Activated effector memory CD4-positive, alpha-beta T cell treated with anti-CD3 and anti-CD28 coated beads, Interleukin-2, amount 50 U/mL, for 16 hours (primary cell): ENCODE results near the gene SRMS.

Experiments
- DNase-seq: peaks from one replicate; pipeline ENCODE4 v3.0.0-alpha.2; 2020

The SRMS gene

GRCh38 chr20:63498960-63499337 is 48.6 kb downstream of the SRMS start, which contains the start of gene EEF1A2:
EEF1A2 (minus strand) TSS chr20:63499083; CDS start chr20:63497763, 1,320 bp downstream.
- DNase-seq, result peak; percentile 85

GRCh38 chr20:63497946-63498935 is 49.3 kb downstream of the SRMS start:
- no peak for DNase-seq

DNA sequence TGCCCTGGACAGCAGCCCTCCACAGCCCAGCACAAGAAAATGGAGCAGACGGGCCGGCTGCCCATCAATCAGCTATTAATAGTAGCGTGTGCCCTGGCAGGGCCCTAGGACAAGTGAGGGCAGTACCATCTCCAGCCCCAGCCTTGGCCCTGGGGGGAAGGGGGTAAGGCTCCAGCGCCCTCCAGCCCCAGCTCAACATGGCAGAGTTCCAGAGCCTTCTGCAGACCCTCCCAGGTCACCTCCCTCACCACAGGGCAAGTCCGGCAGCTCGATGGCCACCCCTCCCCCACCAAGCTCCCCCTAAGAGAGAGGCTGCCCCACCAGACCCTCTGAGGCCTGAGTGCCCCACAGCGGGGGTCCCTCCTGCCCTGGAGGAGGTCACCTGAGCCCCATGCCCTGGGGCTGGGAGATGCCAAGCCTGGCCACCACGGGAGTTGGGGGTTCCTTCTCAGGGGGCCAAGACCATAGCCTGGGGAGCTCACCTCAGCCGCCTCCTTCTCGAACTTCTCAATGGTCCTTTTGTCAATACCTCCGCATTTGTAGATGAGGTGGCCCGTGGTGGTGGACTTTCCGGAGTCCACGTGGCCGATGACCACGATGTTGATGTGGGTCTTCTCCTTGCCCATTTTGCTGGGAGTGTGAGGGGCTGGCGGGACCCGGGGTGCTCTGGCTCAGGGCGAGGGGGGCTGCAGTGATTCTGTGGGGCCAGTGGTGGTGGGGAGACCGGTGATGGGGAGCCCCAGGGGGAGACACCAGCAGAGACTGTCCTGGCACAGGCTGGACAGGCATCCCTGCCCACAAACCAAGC is 50.2 kb downstream of the SRMS start:
- no peak for DNase-seq

- no peak for DNase-seq
Measured at GRCh38 chr20:63496596-63497120, 50.9 kb downstream of the SRMS start.

GRCh38 chr20:63495741-63496595 is 51.6 kb downstream of the SRMS start:
- peak; percentile 92 for DNase-seq

GRCh38 chr20:63495167-63495720 is 52.3 kb downstream of the SRMS start:
- DNase-seq, result no peak

DNA sequence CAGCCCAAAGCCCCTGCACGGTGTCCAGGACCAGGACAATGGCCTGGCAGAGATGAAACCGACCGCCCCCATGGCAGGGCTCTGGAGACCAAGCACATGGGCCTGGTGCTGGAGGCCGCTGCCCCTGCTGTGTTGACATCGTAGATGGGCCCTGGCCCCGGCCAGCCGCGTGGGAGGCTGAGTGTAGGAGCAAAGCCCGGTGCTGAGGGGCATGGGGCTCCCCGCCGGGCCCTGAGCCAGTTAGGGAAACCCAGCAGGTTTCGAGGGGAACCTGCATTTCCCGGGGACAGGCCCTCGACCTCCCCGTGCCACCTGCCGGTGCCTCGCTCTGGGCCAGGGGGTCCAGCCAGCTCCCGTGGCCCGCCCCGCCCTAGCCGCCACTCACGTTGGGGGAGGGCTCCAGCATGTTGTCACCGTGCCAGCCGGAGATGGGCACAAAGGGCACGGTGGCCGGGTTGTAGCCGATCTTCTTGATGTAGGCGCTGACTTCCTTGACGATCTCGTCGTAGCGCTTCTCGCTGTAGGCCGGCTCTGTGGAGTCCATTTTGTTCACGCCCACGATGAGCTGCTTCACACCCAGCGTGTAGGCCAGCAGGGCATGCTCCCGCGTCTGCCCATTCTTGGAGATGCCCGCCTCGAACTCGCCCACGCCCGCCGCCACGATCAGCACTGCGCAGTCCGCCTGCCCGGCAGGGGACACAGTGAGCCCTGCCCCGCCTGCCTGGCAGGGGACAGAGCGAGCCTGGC is 53.0 kb downstream of the SRMS start:
- DNase-seq, result no peak

- no peak for DNase-seq
Measured at GRCh38 chr20:63494084-63494419, 53.5 kb downstream of the SRMS start.

DNA sequence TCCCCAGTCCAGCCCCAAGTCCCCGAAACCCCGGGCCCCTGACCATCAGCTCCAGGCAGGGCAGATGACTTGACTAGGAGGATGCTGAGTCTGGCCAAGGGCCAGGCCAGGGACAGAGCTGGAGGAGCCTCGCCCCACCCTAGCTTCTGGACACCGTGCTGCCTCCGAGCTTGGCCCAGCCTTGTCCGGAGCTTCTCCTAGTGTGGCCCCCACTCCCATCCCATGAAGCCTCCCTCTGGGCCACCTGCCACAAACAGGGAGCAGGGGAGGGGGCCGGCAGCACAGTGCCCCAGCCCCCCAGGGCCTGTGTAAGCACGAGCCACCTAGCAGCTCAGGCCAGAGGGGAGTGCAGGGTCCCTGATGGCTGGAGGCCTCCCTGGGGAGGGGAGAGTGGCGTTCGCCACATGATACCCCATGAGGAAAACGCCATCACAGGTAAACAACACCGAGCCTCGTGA is 54.0 kb downstream of the SRMS start:
- no peak for DNase-seq

DNA sequence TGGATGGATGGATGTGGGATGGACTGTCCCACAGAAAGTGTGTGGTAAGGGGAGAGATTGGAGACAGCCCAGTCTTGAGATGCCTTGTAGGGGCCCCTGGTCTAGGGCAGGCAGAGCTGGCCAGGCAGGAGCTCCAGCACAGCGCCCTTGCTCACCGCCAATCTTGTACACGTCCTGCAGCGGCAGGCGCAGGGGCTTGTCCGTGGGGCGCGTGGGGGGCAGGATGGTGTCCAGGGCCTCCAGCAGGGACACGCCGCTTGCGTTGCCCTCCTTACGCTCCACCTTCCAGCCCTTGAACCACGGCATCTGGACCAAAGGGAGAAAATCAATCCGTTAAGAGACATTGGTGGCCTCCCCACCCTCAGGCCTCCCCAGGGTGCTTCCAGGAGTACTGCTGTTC is 54.6 kb downstream of the SRMS start:
- DNase-seq, result no peak

- DNase-seq, result no peak
Measured at GRCh38 chr20:63492518-63492917, 55.0 kb downstream of the SRMS start.

DNA sequence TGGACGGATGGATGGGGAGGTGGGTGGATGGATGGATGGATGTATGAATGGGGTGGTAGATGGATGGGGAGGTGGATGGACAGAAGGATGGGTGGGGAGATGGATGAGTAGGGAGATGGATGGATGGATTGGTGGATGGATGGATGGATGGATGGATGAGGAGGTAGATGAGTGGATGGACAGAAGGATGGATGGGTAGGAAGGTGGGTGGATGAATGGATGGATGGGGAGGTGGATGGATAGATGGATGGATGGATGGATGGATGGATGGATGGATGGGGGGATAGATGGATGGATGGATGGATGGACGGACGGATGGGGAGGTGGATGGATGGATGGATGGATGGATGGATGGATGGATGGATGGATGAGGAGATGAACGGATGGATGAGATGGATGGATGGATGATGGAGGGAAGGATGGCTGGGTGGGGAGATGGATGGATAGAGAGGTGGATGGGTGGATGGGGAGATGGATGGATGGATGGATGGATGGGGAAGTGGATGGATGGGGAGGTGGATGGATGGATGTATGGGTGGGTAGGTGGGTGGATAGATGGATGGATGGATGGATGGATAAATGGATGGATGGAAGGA is 55.8 kb downstream of the SRMS start:
- no peak for DNase-seq

DNA sequence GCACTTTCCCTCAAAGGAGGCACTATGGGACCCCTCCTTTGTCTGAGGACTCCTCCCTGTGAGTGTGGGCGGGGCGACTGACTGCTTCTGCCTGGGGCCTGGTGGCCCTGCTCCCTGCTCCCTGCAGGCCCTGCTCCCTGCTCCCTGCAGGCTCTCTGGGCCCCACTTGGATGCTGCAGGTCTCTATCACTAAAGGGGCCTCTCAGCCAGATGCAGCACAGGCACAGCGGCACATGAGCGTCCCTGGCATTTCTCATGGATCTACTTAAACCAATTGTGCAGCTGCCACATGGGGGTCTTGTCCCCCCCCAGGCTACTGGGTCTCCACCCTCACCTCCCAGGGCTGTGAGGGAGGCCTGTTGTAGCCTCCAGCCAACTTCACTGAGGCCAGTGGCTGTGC is 56.5 kb downstream of the SRMS start:
- DNase-seq, result no peak
